HG02981 (cell line): ENCODE data around the gene CTDSP1.

Experiments used
- ATAC-seq: cut with Tn5 transposase; IDR thresholded peaks from one replicate; pipeline ENCODE4 v1.9.1; 2021; ENCODE audit warnings: mild to moderate bottlenecking, moderate library complexity; ENCODE audit not compliant: unreplicated experiment

The CTDSP1 gene

GRCh38 chr2:218399391-218400166, at the start of gene CTDSP1:
TSS of gene CTDSP1 (plus strand) at chr2:218399868. CDS start at chr2:218400091, 223 bp downstream.
- ATAC-seq, result peak; percentile 31

- ATAC-seq, result no peak
Measured at GRCh38 chr2:218354045-218354444, 45.6 kb upstream of the CTDSP1 start.

- no peak for ATAC-seq
Measured at GRCh38 chr2:218354850-218355443, 44.7 kb upstream of the CTDSP1 start.

- no peak for ATAC-seq
Measured at GRCh38 chr2:218357236-218358177, 42.2 kb upstream of the CTDSP1 start.

GRCh38 chr2:218360453-218360852, 39.2 kb upstream of the CTDSP1 start:
- no peak for ATAC-seq

GRCh38 chr2:218362606-218363005, 37.1 kb upstream of the CTDSP1 start:
- ATAC-seq, result no peak

- ATAC-seq, result no peak
Measured at GRCh38 chr2:218363736-218364135, 35.9 kb upstream of the CTDSP1 start.

- ATAC-seq, result no peak
Measured at GRCh38 chr2:218364196-218364595, 35.5 kb upstream of the CTDSP1 start.

- ATAC-seq, result no peak
Measured at GRCh38 chr2:218366621-218367414, 32.9 kb upstream of the CTDSP1 start.

- peak; percentile 94 for ATAC-seq
Measured at GRCh38 chr2:218367415-218368149, 32.1 kb upstream of the CTDSP1 start.

- no peak for ATAC-seq
Measured at GRCh38 chr2:218368150-218368528, 31.5 kb upstream of the CTDSP1 start.

- no peak for ATAC-seq
Measured at GRCh38 chr2:218368621-218369153, 31.0 kb upstream of the CTDSP1 start.

GRCh38 chr2:218369330-218369729, 30.3 kb upstream of the CTDSP1 start:
- ATAC-seq, result no peak

GRCh38 chr2:218370410-218371063, 29.1 kb upstream of the CTDSP1 start:
- no peak for ATAC-seq

- no peak for ATAC-seq
Measured at GRCh38 chr2:218371983-218372350, 27.7 kb upstream of the CTDSP1 start.

- ATAC-seq, result no peak
Measured at GRCh38 chr2:218374795-218375194, 24.9 kb upstream of the CTDSP1 start.

GRCh38 chr2:218375212-218375611, 24.5 kb upstream of the CTDSP1 start:
- ATAC-seq, result no peak

- ATAC-seq, result no peak
Measured at GRCh38 chr2:218378053-218378452, 21.6 kb upstream of the CTDSP1 start.

GRCh38 chr2:218381916-218382366, 17.7 kb upstream of the CTDSP1 start, which contains the start of gene SLC11A1:
TSS of gene SLC11A1 (plus strand) at chr2:218382273. CDS start at chr2:218382369, 96 bp downstream.
- no peak for ATAC-seq
